A673 (cell line): Measurements from ENCODE around the gene LGR6.

ENCODE experiments used
- EZH2 ChIP-seq: fragments of 200-600 bp; sonication (generic); IDR thresholded peaks from 2 replicates; pipeline ENCODE4 v1.6.1; 2017; ENCODE audit warnings: borderline replicate concordance, low read depth, mild to moderate bottlenecking, mixed read lengths, antibody characterized with exemption, low read length; ENCODE audit not compliant: poor library complexity, severe bottlenecking
- TF ChIP-seq, protein P1 (sequence below): fragments of 300-800, 200-600 bp; sonication (generic); conservative IDR thresholded peaks from 2 replicates; pipeline ENCODE4 v1.5.1; 2017; ENCODE audit warnings: low read depth, mild to moderate bottlenecking, antibody characterized with exemption, low read length, moderate library complexity, mixed read lengths

DNA sequence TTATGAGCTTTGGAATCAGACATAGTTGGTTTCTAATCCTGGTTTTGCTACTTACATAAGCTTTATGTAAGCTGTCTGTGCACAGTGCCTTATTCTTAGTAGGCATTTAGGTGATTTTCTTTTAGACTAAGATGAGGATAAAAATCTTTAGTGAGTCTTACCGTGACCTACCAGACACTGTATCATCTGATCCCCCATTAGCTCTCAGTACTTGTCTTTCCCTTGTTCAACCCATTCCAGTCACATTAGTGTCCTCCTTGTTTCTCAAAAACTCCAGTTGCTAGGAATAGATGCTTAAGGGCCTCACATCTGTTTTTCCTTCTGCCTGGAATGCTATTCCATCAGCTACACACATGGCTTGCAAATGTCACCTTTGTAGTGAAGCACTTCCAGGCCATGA is 173.7 kb downstream of the LGR6 start:
- TF ChIP-seq, protein P1, sequence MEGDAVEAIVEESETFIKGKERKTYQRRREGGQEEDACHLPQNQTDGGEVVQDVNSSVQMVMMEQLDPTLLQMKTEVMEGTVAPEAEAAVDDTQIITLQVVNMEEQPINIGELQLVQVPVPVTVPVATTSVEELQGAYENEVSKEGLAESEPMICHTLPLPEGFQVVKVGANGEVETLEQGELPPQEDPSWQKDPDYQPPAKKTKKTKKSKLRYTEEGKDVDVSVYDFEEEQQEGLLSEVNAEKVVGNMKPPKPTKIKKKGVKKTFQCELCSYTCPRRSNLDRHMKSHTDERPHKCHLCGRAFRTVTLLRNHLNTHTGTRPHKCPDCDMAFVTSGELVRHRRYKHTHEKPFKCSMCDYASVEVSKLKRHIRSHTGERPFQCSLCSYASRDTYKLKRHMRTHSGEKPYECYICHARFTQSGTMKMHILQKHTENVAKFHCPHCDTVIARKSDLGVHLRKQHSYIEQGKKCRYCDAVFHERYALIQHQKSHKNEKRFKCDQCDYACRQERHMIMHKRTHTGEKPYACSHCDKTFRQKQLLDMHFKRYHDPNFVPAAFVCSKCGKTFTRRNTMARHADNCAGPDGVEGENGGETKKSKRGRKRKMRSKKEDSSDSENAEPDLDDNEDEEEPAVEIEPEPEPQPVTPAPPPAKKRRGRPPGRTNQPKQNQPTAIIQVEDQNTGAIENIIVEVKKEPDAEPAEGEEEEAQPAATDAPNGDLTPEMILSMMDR: no peak
- no peak for TF ChIP-seq EZH2
